ENCODE results near the gene ATP8A2.

DNA sequence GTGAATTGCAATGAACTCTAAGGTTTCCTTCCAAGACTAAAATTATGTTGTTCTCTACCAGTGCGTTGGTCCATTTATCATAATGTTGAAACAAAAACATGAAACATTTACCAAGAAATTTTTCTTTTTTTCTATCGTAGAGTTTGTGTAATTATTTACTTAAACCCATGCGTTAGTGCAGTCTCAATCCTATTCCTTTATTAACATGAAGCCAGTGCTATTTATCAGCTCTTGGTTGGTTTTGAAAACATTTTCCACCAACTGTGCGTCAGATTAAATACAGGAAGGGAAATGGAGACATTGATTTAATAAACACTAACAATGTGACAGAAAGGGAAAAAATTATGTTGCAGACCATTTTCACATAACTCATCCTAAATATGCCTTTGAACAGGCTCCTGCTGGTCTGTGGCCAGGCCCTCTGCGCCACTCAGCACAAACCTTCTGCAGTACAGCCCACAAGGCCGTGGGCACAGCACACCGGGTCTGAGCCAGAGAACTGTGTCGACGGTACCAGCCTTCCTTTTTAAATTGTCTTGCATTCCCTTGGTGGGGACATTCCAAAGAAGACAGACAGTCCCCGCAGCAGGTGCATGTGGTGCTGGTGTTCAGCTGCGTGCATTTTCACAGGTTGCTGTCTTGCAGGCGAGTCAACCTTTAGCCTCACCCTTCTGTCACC lies 544.2 kb downstream of the ATP8A2 start:
- TF ChIP-seq, protein P1, sequence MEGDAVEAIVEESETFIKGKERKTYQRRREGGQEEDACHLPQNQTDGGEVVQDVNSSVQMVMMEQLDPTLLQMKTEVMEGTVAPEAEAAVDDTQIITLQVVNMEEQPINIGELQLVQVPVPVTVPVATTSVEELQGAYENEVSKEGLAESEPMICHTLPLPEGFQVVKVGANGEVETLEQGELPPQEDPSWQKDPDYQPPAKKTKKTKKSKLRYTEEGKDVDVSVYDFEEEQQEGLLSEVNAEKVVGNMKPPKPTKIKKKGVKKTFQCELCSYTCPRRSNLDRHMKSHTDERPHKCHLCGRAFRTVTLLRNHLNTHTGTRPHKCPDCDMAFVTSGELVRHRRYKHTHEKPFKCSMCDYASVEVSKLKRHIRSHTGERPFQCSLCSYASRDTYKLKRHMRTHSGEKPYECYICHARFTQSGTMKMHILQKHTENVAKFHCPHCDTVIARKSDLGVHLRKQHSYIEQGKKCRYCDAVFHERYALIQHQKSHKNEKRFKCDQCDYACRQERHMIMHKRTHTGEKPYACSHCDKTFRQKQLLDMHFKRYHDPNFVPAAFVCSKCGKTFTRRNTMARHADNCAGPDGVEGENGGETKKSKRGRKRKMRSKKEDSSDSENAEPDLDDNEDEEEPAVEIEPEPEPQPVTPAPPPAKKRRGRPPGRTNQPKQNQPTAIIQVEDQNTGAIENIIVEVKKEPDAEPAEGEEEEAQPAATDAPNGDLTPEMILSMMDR (IDR thresholded peaks at IDR 0.05 in 2 of 3, conservative IDR thresholded peaks at IDR 0.05 in 1 of 3; ENCODE audit: insufficient read depth in 2 of 3, low read depth in 1 of 3, low read length in 3 of 3) = no peak
- TF ChIP-seq POLR2A (conservative IDR thresholded peaks at IDR 0.05) = no peak

Data from K562 (cell line).